Pancreas (tissue), 10 donors: ENCODE results near the gene CPB2. TPM values are rescaled to one million over a fixed set of nuclear protein-coding genes. Genes with fewer than 3 reads are reported as not detected.

Experiments
- ATAC-seq, 4 donors: fragments of 200-7000 bp; cut with Tn5 transposase; one replicate each; pipeline versions ENCODE4 v1.8.0 to v1.9.1; 2020; ENCODE audit warnings: mild to moderate bottlenecking in 4 of 4, moderate library complexity in 4 of 4
- DNase-seq, 6 donors: peaks; one replicate each; pipeline ENCODE4 v3.0.0-alpha.2; 2020
- FAIRE-seq: peaks from 2 replicates; lab custom pipeline; 2012; peaks lifted over from hg19 to GRCh38; lab: Jason Lieb, UNC
- H3K27ac ChIP-seq, 4 donors: fragments of 200-600 bp; sonication (generic); 1 replicate in 3 of 4; 2 replicates in 1 of 4; pipeline versions ENCODE4 v1.5.0 to v1.8.0; 2020
- H3K27me3 ChIP-seq, 4 donors: fragments of 200-600 bp; one replicate each; pipeline ENCODE4 v1.8.0; 2021
- H3K36me3 ChIP-seq, 3 donors: fragments of 200-600 bp; sonication (generic) in 1 of 3; one replicate each; pipeline versions ENCODE4 v1.5.0 to v1.8.0; 2020 to 2021
- H3K4me1 ChIP-seq, 3 donors: fragments of 200-600 bp; one replicate each; pipeline ENCODE4 v1.8.0; 2021
- H3K4me3 ChIP-seq, 4 donors: fragments of 200-600 bp; sonication (generic) in 2 of 4; one replicate each; pipeline versions ENCODE4 v1.5.0 to v1.8.0; 2020 to 2021
- H3K9me3 ChIP-seq, 4 donors: fragments of 200-600 bp; one replicate each; pipeline ENCODE4 v1.8.0; 2021
- CTCF ChIP-seq, 4 donors: fragments of 200-600 bp; sonication (generic) in 3 of 4; IDR thresholded peaks; one replicate each; pipeline versions ENCODE4 v1.5.0 to v1.8.0; 2021; ENCODE audit warnings: antibody characterized with exemption in 4 of 4
- WGBS, 2 donors: extraction: QIAGEN DNeasy Blood & Tissue Kit; methylation state at CpG; one replicate each; pipeline ENCODE4 v1.1.7; 2013; 5-methylcytosine and 5-hydroxymethylcytosine counted together
- intact Hi-C, 3 donors: fragments of 100-400 bp; cut with DNase I; formaldehyde crosslinking; loops; one replicate each; pipeline versions ENCODE4 v1.11.1 to v1.14.2; 2022
- polyA plus RNA-seq, 2 donors: library from polyadenylated mRNA; stranded (reverse); fragments of 200-250 nt; gene quantifications; one replicate each; pipeline ENCODE4 v1.2.3, GENCODE V29; 2013
- total RNA-seq, 6 donors: library from RNA; stranded (reverse); fragmentation: NEBNext Ultra II Directional in 4 of 6; extraction: Animal tissue kit (Norgen Biotek cat#: 25700) in 4 of 6; gene quantifications; one replicate each; pipeline versions ENCODE4 v1.2.1 to v1.2.4, GENCODE V29; 2021 to 2023
- donor health status: healthy with polysubstance abuse.
- donor health status: DM: no; HTN: no; CAD: no; lungs with moderate emphysema.
- donor health status: DM: no; HTN: no; CAD: no.
- donor health status: control.
- donor health status: control.
- donor health status: Bipolar disorder and iron deficiency.
- donor health status: DM: yes; HTN: yes; CAD: no.
- donor health status: DM: no; HTN: no; CAD: no.
- donor health status: DM: no; HTN: no; CAD: no.
- donor health status: DM: yes; HTN: yes; CAD: no.

CPB2 gene
- total and polyA plus RNA-seq, 8 donors = 0.08 to 0.94 (median 0.58) TPM; not detected in 1

- peak; percentile 97 for FAIRE-seq
- H3K4me3 ChIP-seq = peak within 1 kb of the TSS; percentile 62 to 89 (median 66)
- intact Hi-C loops = no loop called here
- H3K27ac ChIP-seq = peak within 1 kb of the TSS; percentile 71 to 90 (median 83)
- no peaks in the 10 kb centered on the region for H3K36me3 ChIP-seq
- WGBS, 2 donors = 0% methylated on average over 57 of the region's 57 CpGs
- no peaks in the 10 kb centered on the region for H3K27me3 ChIP-seq
- peak; percentile 88 to 96 (median 90) for DNase-seq
- ATAC-seq = peak; percentile 100
- H3K4me1 ChIP-seq = peaks cover 8 to 22% (median 16%) of the 10 kb centered on the region in 3 donors
- peak in 1 of 4 donors; percentile 25 for TF ChIP-seq CTCF (IDR thresholded peaks at IDR 0.05)
- no peaks in the 10 kb centered on the region for H3K9me3 ChIP-seq
Measured at GRCh38 chr13:46052319-46053161, 52.3 kb downstream of the CPB2 start, which contains the start of gene ZC3H13. Gene ZC3H13, minus strand, starts transcription at chr13:46052746. Its CDS starts 7,239 bp downstream, at chr13:46045507.

GRCh38 chr13:46051968-46052318 is 52.9 kb downstream of the CPB2 start:
- H3K27ac ChIP-seq = peak overlapping the region; percentile 71 to 90 (median 83)
- TF ChIP-seq CTCF (IDR thresholded peaks at IDR 0.05) = no peak
- DNase-seq (no peak), FAIRE-seq (no peak), ATAC-seq (peak; percentile 6 to 36 (median 22))
- H3K9me3 ChIP-seq = no peaks in the 10 kb centered on the region
- H3K36me3 ChIP-seq = no peaks in the 10 kb centered on the region
- no peaks in the 10 kb centered on the region for H3K27me3 ChIP-seq
- intact Hi-C loops = no loop called here
- H3K4me1 ChIP-seq = peaks cover 8 to 22% (median 16%) of the 10 kb centered on the region in 3 donors
- WGBS, 2 donors = 0 to 1% methylated on average over 7 of the region's 7 CpGs
- H3K4me3 ChIP-seq = peak overlapping the region; percentile 62 to 89 (median 66)

- peaks cover 8 to 23% (median 16%) of the 10 kb centered on the region in 3 donors for H3K4me1 ChIP-seq
- FAIRE-seq (no peak), ATAC-seq (no peak), DNase-seq (no peak)
- no peaks in the 10 kb centered on the region for H3K36me3 ChIP-seq
- intact Hi-C loops = no loop called here
- TF ChIP-seq CTCF (IDR thresholded peaks at IDR 0.05) = no peak
- no peaks in the 10 kb centered on the region for H3K9me3 ChIP-seq
- H3K4me3 ChIP-seq = peak overlapping the region in 1 of 4 donors; percentile 66
- no peaks in the 10 kb centered on the region for H3K27me3 ChIP-seq
- H3K27ac ChIP-seq = no peak overlapping the region
Measured at GRCh38 chr13:46050771-46051170, 54.1 kb downstream of the CPB2 start.

GRCh38 chr13:46045424-46045823 is 59.4 kb downstream of the CPB2 start:
- TF ChIP-seq CTCF (IDR thresholded peaks at IDR 0.05) = no peak
- DNase-seq = no peak
- intact Hi-C loops = no loop called here
- Histone ChIP-seq H3K9me3 (no peaks in the 10 kb centered on the region), H3K27me3 (no peaks in the 10 kb centered on the region), H3K36me3 (peaks cover 0 to 6% (median 0%) of the 10 kb centered on the region in 3 donors), H3K27ac (no peak overlapping the region), H3K4me3 (no peak overlapping the region), H3K4me1 (peaks cover 5 to 11% (median 7%) of the 10 kb centered on the region in 3 donors)
- WGBS, 2 donors = 36 to 54% methylated on average over 2 of the region's 2 CpGs
- no peak for FAIRE-seq
- no peak for ATAC-seq

- no peak overlapping the region for H3K4me3 ChIP-seq
- intact Hi-C loops = no loop called here
- ATAC-seq (no peak), DNase-seq (no peak), FAIRE-seq (peak; percentile 45)
- peaks cover 0 to 6% (median 0%) of the 10 kb centered on the region in 3 donors for H3K36me3 ChIP-seq
- WGBS, 2 donors = 87 to 92% methylated on average over 5 of the region's 5 CpGs
- no peak for TF ChIP-seq CTCF (IDR thresholded peaks at IDR 0.05)
- no peaks in the 10 kb centered on the region for H3K9me3 ChIP-seq
- H3K27ac ChIP-seq = no peak overlapping the region
- H3K27me3 ChIP-seq = no peaks in the 10 kb centered on the region
- peaks cover 0 to 8% (median 0%) of the 10 kb centered on the region in 3 donors for H3K4me1 ChIP-seq
Measured at GRCh38 chr13:46043647-46044046, 61.2 kb downstream of the CPB2 start.
